ENCODE measurements around the gene SLIT3.

Gene SLIT3

GRCh38 chr5:168929656-168930055 is 371.3 kb downstream of the SLIT3 start:
- DNase-seq (ENCODE audit: low spot score): no peak

- DNase-seq (ENCODE audit: low spot score): no peak
Observed at GRCh38 chr5:168925160-168925559, 375.8 kb downstream of the SLIT3 start.

- no peak for DNase-seq (ENCODE audit: low spot score)
Observed at GRCh38 chr5:168921147-168921866, 379.6 kb downstream of the SLIT3 start.

- no peak for DNase-seq (ENCODE audit: low spot score)
Observed at GRCh38 chr5:168920019-168920810, 380.7 kb downstream of the SLIT3 start.

GRCh38 chr5:168917947-168918600 is 382.9 kb downstream of the SLIT3 start:
- no peak for DNase-seq (ENCODE audit: low spot score)

- DNase-seq (ENCODE audit: low spot score): no peak
Observed at GRCh38 chr5:168916852-168917251, 384.1 kb downstream of the SLIT3 start.

- no peak for DNase-seq (ENCODE audit: low spot score)
Observed at GRCh38 chr5:168916266-168916665, 384.7 kb downstream of the SLIT3 start.

GRCh38 chr5:168914491-168914890 is 386.4 kb downstream of the SLIT3 start:
- DNase-seq (ENCODE audit: low spot score): no peak

GRCh38 chr5:168910874-168911273 is 390.1 kb downstream of the SLIT3 start:
- no peak for DNase-seq (ENCODE audit: low spot score)

GRCh38 chr5:168908207-168908606 is 392.7 kb downstream of the SLIT3 start:
- DNase-seq (ENCODE audit: low spot score): no peak

- DNase-seq (ENCODE audit: low spot score): no peak
Observed at GRCh38 chr5:168903061-168903460, 397.9 kb downstream of the SLIT3 start.

GRCh38 chr5:168899673-168900072 is 401.3 kb downstream of the SLIT3 start:
- no peak for DNase-seq (ENCODE audit: low spot score)

- no peak for DNase-seq (ENCODE audit: low spot score)
Observed at GRCh38 chr5:168899264-168899663, 401.7 kb downstream of the SLIT3 start.

GRCh38 chr5:168898247-168898911 is 402.6 kb downstream of the SLIT3 start:
- DNase-seq (ENCODE audit: low spot score): no peak

GRCh38 chr5:168897387-168898122 is 403.4 kb downstream of the SLIT3 start:
- no peak for DNase-seq (ENCODE audit: low spot score)

- no peak for DNase-seq (ENCODE audit: low spot score)
Observed at GRCh38 chr5:168895295-168896071, 405.5 kb downstream of the SLIT3 start.

GRCh38 chr5:168893283-168893682 is 407.7 kb downstream of the SLIT3 start:
- DNase-seq (ENCODE audit: low spot score): no peak

- DNase-seq (ENCODE audit: low spot score): no peak
Observed at GRCh38 chr5:168892618-168893186, 408.2 kb downstream of the SLIT3 start.

GRCh38 chr5:168890816-168891812 is 409.8 kb downstream of the SLIT3 start:
- DNase-seq (ENCODE audit: low spot score): no peak
